Stimulated activated CD8-positive, alpha-beta memory T cell treated with anti-CD3 and anti-CD28 coated beads, Interleukin-4, amount 100 ng/mL, for 4 hours (primary cell): Measurements from ENCODE around the gene LRRC18.

Source experiments
- DNase-seq, 2 donors: peaks; one replicate each; pipeline ENCODE4 v3.0.0-alpha.2; 2020; ENCODE audit warnings: low read depth in 2 of 2, low spot score in 1 of 2

LRRC18 gene

GRCh38 chr10:48939790-48940325 is at the start of gene LRRC18:
TSS of gene LRRC18 (minus strand) at chr10:48939840. CDS start at chr10:48914155, 25,685 bp downstream.
- no peak for DNase-seq

DNA sequence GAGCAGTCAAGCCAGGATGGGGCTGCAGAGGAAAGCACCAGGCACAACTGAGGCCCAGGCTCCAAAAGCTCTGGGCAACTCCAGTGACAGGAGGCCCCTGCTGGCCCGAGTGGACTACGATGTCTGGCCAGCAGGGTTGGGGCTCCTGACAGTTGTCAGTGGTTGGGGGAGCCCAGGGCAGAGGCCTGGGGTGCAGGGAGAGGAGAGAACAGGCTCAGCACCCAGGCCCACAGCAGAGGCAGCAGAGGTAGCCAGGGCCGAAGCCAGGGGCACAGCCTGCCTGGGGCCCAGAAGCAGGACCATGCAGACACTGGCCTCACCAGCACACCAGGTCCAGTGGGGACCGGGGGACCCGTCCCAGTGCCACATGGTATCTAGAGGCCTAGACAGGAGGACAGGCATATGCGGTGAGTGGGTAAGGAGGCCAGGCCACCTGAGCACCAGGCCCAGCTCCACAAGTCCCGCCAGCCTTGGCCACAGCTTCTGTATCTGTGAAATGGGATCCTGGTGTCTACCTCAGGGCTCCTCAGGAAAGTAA is 46.0 kb upstream of the LRRC18 start:
- no peak for DNase-seq

DNA sequence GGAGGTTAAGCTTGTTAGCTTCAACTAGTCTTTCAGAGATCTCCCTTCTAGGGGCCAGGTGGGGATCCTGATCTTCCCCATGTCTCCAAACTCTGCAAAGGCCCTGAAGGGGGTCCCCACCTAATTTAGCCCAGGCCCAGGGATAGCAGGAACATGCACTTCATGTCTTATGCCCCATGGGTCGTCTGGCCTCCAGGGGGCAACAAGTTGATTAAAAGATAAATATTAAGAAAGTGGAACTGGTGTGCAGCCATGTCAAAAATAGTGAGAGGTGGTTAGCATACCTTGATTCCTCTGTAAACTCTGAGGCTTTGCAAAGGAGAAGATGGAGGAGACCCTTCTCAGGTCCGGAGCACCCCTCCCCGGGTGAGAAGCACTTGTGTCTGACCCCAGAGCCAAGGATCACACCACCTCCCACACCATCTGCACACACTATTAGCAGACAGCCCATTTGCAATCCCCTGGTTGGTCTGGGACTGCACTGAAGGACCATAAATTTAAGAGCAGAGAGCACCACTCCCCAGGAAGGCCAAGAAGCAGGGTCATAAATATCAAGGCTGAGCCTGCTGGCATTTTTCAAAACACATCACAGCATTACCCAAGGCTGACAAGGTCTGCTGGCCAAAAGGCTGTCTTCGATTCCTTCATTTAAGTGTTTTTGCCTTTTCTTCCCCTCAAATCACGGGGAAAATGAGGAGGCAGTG is 44.2 kb upstream of the LRRC18 start:
- DNase-seq: no peak

DNA sequence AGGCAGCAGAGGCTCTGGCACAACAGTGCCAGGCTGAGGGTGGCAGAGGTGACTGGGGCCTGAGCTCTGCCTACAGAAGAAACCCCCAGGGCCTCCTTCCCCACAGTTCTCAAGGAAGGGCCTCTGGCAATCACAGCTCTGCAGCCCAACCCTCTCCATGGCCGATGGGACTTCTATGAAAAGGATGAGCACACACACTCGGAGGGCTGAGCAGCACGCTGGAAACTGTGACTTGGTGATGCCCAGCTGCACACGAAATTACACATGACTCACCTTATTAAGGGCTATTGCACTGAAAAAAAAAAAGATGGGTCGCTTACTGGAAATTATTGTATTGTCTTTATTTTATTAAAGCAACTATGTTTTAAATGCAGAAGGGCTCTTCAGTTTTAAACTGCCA is 42.9 kb upstream of the LRRC18 start:
- no peak for DNase-seq

GRCh38 chr10:48981310-48981907 is 41.8 kb upstream of the LRRC18 start:
- no peak for DNase-seq

GRCh38 chr10:48978318-48978717 is 38.7 kb upstream of the LRRC18 start:
- no peak for DNase-seq

DNA sequence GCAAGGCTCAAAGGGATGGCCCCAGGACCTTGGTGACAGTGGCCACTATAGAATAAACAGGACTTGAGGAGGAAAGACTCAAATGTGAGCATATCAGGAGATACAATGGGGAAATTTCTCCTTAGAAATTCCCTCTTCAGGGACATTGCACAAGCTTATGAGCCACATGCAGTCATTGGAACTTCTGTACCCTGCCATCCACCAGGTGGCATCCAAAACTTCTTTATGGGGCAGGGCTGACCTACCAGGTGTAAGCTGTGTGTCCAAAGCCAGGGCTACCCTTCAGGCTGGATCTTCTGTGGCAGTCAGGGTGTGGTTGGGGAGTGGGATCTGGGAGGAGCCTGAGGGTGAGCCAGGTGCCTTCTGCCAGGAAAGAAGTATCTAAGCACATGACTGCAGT is 36.6 kb upstream of the LRRC18 start:
- DNase-seq: no peak

GRCh38 chr10:48974510-48975156 is 35.0 kb upstream of the LRRC18 start:
- DNase-seq: no peak

GRCh38 chr10:48973065-48973464 is 33.4 kb upstream of the LRRC18 start:
- no peak for DNase-seq

DNA sequence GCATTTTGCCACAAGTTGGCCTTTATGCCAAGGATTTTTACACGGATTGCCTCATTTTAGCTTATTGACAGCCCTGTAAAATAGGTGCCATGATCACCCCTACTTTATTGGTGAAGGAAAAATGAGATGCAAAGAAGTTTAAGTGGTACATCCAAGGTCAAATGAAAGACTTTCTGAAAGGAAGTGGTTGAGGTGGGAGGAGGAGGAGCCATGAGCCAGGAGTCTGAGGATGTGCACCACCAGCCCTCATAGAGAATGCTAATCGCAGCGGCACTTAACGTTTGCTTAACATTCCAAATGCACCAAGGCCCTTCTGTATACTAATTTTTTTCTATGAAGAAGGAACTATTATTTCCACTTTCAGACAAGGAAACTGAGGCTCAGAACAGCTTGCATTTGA is 31.0 kb upstream of the LRRC18 start:
- no peak for DNase-seq

GRCh38 chr10:48970046-48970445 is 30.4 kb upstream of the LRRC18 start:
- no peak for DNase-seq

- DNase-seq: no peak
These were observed 28.4 kb upstream of the LRRC18 start for GRCh38 chr10:48968036-48968435.

DNA sequence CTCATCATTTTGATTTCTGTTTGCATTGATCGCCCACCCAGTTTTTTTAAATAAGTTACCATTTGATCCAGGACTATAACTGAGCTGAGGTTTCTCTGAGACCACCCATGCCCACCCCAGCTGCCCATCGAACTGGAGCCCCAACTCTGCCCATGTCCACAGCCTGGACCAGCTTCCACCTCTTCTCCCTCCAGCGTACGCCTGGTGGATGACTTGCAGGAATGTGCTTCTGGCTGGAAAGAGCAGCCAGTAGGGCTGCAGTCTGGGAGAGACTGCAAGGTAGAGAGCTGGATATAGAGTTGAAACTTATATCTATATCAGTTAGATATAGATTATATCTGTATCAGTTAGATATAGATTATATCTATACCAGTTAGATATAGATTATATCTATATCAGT is 25.8 kb upstream of the LRRC18 start:
- DNase-seq: no peak

DNA sequence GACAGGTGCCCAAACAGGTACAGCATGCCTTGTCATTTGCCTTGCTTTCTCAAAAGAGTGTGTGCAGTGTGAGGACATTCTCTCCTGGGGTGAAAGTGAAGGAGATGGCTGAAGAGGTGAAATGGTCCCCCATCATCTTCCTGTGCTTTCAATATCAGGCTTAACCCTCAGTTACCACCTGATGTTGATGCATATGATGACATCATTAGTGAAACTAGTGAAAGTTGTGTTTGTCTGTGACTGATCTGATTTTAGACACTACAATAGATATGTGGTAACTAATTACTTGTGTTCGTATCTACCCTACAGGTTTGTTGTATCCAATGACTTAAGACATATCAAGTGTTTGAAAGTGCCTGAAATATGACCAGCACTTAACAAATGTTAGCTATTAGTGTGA is 24.4 kb upstream of the LRRC18 start:
- no peak for DNase-seq

DNA sequence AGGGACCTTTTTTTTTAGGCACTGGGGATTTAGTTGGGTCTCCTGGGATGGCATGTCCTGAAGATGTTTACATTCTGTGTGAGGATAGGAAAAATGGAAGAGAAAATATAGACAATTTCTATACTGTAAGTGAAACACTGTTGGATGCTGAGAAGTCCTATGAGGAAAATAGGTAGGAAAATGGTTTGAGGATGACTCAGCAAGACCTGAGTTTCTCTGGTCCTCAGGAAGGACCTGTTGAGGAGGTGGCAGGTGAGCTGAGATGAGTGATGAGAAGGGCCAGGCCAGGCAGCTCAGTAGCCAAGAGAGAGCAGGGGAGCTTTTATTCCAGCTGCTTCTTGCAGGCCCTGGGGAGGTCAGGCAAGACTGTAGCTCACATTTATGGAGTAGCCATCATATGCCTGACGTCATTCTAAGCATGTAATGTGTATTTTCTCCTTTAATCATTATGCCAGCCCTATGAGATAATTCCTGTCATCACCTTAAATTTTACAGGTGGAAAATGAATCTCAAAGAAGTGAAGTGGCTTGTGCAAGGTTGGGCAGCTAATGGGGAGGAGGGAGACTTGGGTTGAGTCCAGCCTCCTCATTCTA is 19.1 kb upstream of the LRRC18 start:
- no peak for DNase-seq

DNA sequence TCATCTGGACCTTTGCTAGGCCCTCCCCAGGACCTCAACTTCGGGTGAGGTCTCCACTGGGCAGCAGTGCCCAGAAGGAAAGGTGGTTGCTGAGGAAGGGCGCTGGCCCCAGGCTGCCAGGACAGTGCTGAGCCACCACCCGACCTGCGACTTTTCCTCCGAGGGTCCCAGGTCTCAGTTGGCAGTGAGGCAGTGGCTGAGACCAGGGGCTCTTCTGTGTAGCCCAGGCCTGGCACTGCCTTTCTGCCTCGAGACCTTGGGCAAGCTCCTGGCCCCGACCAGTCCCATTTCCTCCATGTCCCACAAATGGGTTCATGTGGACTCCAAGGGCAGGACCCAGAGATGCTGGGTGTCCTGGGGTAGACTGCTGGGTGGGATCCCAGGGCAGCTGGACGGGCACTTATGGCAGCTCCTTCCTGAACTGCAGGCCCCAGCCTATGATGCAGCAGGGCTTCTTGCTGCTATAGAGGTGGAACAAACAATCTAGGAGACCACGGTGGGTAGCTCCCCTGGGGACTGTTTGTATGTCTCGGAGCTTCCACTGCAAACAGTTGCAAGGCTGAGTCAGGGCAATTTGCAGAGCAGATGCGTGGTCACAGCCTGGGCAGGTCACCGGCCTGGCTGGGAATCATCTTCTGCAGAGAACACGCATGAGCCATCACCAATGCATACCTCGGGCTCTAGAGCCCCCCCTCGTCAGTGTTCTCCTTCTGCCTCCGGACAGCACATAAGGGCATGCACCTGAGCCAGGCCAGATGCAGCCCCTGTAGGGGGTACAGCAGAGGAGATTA is 17.9 kb upstream of the LRRC18 start:
- DNase-seq: no peak

GRCh38 chr10:48951707-48952106 is 12.1 kb upstream of the LRRC18 start:
- DNase-seq: no peak

- DNase-seq: no peak
These were observed 8.9 kb upstream of the LRRC18 start for GRCh38 chr10:48948470-48949037.

GRCh38 chr10:48947690-48948469 is 8.2 kb upstream of the LRRC18 start:
- DNase-seq: no peak
